Raji (cell line): ENCODE data around the gene LPA.

Experiments used
- POLR2A ChIP-seq: IDR thresholded peaks from 2 replicates; pipeline ENCODE4 v1.6.1; 2011; ENCODE audit warnings: low read depth, low read length, control low read depth; ENCODE audit not compliant: insufficient read depth

Gene LPA

DNA sequence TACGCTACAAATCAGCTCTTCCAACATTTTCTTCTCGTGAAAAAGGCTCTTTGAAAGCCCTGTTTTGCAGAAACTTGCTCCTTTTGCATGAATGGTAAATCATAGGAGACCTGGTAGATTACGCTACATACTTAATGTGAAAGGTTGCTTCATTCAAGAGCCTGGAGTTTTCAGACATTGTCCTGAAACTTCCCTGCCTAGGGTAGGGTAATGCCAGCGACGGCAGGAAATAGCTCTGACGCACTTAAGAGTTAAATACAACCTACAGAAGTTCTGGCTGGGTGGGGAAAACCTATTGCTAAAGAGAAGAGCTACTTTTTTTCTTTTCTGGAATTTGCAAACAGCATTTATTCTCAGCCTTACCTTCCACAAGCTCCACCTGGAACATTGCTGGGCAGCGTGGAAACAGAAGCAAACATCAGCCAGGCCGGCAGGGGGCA lies 144.5 kb downstream of the LPA start:
- no peak for TF ChIP-seq POLR2A

GRCh38 chr6:160519133-160519532 lies 144.9 kb downstream of the LPA start:
- no peak for TF ChIP-seq POLR2A

- no peak for TF ChIP-seq POLR2A
Observed at GRCh38 chr6:160513836-160514235, 150.2 kb downstream of the LPA start.

DNA sequence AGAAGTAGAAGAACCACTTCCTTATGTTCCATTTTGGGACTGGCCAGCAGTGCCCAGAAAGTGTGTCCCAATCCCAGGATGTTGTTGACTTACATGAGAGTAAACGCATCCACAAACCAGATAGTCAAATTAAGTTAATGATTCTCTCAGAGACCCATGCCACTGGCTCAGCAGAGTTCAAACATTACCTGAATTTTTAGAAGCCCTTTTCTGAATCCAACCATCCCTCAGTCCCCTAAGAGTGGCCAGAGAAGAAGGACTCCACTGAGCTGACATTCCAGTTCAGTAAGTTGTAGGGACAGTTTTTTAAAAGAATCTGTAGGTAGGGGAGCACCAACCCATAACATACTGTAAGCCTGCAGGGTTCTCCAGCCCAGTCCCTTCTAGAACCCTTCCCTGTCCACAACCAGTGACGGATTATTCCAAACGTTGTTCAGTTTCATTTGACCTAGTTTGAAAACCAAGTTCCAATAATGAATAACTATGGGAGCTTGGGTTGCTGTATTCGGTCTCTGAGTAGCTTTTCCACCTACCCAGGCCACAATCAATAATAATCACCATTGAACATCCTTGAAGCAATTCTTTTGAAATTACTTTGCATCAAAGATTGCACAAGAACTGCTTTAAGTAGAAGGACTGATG lies 153.0 kb downstream of the LPA start:
- TF ChIP-seq POLR2A: no peak

GRCh38 chr6:160510199-160510598 lies 153.9 kb downstream of the LPA start:
- no peak for TF ChIP-seq POLR2A

- no peak for TF ChIP-seq POLR2A
Observed at GRCh38 chr6:160509610-160510009, 154.5 kb downstream of the LPA start.

DNA sequence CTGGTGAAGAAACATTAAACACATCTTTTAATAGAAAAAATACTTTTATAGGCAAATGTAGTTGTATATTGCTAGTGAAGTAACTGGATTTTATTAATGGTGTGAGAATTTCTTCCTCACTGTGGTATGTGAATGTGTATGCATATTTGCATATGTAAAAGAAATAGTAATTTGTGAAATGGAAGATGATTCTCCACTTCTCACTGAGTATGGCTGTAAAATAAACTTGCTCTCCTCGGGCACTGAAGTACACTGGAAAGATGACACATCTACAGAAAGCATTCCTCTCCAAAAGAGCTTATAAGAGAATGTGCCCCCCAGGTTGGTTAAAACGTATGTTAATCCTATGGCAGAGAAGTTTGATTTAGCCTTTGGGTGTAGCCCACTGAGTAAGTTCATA lies 155.5 kb downstream of the LPA start:
- no peak for TF ChIP-seq POLR2A

GRCh38 chr6:160507420-160507819 lies 156.7 kb downstream of the LPA start:
- TF ChIP-seq POLR2A: no peak

- TF ChIP-seq POLR2A: no peak
Observed at GRCh38 chr6:160505970-160506369, 158.1 kb downstream of the LPA start.

- TF ChIP-seq POLR2A: no peak
Observed at GRCh38 chr6:160500639-160501038, 163.4 kb downstream of the LPA start.

DNA sequence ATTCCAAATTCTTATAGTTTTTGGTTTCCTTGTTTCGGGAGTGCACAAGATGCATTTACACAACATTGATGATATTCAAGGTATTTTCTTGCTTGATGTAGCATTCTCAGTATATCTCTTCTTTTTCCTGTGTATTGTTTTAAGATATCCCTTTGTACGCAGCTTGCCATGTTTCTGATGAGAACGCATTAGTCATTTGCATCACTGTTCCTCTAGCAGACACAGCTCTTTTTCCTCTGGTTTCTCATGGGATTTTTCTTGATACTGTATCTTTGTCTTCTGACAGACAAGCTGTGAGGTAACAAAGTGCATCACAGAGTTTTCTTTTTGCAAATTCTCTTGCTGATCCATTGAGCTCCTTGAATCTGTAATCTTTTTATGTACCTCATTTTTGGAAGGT lies 169.5 kb downstream of the LPA start:
- no peak for TF ChIP-seq POLR2A

- no peak for TF ChIP-seq POLR2A
Observed at GRCh38 chr6:160489091-160489490, 175.0 kb downstream of the LPA start.

GRCh38 chr6:160487116-160487515 lies 177.0 kb downstream of the LPA start:
- no peak for TF ChIP-seq POLR2A
